ENCODE measurements around the gene ERN1.

DNA sequence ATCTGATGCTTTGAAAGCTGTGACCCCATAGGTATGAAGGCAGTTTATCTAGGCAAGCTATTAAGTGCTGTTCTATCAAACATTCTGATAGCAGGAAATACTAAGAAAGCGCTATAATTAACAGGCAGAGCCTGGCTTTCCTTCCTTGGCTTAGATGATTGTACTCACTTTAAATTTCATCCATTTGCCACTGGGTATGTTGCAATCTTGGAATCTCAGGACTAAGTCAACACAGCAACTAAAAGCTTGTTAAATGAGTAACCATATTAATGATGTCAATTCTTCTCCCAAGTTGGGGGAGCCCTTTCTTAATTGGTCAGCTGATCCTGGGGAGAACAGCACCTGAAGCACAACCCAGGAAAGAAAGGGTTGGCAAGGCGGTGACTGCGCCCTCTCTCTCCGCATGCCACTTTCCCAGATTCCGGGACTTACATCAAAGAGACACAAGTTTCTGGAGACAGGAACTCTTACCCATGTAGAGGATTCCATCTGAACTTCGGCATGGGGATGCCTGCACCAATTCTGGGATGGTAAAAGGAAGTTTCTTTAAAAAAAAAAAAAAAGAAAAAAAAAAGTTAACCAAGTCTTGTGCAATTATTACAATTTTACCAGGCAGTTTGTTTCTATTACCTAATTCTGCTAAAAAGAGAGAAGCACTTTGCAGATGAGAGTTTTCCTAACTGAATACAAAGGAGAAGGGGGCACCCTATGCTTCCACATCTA lies 55.1 kb downstream of the ERN1 start:
- TF ChIP-seq ELF4 (CRISPR knock-in tag; IDR thresholded peaks at IDR 0.05; ENCODE audit: low read depth) (no peak), SMAD4 (CRISPR knock-in tag; IDR thresholded peaks at IDR 0.05) (no peak)
- TF ChIP-seq, protein P1, sequence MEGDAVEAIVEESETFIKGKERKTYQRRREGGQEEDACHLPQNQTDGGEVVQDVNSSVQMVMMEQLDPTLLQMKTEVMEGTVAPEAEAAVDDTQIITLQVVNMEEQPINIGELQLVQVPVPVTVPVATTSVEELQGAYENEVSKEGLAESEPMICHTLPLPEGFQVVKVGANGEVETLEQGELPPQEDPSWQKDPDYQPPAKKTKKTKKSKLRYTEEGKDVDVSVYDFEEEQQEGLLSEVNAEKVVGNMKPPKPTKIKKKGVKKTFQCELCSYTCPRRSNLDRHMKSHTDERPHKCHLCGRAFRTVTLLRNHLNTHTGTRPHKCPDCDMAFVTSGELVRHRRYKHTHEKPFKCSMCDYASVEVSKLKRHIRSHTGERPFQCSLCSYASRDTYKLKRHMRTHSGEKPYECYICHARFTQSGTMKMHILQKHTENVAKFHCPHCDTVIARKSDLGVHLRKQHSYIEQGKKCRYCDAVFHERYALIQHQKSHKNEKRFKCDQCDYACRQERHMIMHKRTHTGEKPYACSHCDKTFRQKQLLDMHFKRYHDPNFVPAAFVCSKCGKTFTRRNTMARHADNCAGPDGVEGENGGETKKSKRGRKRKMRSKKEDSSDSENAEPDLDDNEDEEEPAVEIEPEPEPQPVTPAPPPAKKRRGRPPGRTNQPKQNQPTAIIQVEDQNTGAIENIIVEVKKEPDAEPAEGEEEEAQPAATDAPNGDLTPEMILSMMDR (IDR thresholded peaks at IDR 0.05): no peak
- TF ChIP-seq, protein P2, sequence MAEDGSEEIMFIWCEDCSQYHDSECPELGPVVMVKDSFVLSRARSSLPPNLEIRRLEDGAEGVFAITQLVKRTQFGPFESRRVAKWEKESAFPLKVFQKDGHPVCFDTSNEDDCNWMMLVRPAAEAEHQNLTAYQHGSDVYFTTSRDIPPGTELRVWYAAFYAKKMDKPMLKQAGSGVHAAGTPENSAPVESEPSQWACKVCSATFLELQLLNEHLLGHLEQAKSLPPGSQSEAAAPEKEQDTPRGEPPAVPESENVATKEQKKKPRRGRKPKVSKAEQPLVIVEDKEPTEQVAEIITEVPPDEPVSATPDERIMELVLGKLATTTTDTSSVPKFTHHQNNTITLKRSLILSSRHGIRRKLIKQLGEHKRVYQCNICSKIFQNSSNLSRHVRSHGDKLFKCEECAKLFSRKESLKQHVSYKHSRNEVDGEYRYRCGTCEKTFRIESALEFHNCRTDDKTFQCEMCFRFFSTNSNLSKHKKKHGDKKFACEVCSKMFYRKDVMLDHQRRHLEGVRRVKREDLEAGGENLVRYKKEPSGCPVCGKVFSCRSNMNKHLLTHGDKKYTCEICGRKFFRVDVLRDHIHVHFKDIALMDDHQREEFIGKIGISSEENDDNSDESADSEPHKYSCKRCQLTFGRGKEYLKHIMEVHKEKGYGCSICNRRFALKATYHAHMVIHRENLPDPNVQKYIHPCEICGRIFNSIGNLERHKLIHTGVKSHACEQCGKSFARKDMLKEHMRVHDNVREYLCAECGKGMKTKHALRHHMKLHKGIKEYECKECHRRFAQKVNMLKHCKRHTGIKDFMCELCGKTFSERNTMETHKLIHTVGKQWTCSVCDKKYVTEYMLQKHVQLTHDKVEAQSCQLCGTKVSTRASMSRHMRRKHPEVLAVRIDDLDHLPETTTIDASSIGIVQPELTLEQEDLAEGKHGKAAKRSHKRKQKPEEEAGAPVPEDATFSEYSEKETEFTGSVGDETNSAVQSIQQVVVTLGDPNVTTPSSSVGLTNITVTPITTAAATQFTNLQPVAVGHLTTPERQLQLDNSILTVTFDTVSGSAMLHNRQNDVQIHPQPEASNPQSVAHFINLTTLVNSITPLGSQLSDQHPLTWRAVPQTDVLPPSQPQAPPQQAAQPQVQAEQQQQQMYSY (CRISPR knock-in tag; IDR thresholded peaks at IDR 0.05): no peak
- TF ChIP-seq, protein P3, sequence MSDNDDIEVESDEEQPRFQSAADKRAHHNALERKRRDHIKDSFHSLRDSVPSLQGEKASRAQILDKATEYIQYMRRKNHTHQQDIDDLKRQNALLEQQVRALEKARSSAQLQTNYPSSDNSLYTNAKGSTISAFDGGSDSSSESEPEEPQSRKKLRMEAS (CRISPR knock-in tag; IDR thresholded peaks at IDR 0.05): no peak
- TF ChIP-seq, protein P4, sequence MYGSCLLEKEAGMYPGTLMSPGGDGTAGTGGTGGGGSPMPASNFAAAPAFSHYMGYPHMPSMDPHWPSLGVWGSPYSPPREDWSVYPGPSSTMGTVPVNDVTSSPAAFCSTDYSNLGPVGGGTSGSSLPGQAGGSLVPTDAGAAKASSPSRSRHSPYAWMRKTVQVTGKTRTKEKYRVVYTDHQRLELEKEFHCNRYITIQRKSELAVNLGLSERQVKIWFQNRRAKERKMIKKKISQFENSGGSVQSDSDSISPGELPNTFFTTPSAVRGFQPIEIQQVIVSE (CRISPR knock-in tag; IDR thresholded peaks at IDR 0.05; ENCODE audit: borderline replicate concordance): no peak

Measured in WTC11 (cell line).